GM18511 (cell line): ENCODE results near the gene POLR3E.
A peak's percentile ranks its signal among the peaks of the same experiment; 100 is the strongest.
"Not testable (repeated sequence)": the region's sequence is repeated elsewhere in the genome, so short reads cannot be mapped to it uniquely, and the experiment has no call there.

Experiments
- ATAC-seq: cut with Tn5 transposase; IDR thresholded peaks from one replicate; pipeline ENCODE4 v1.9.1; 2021; ENCODE audit warnings: mild to moderate bottlenecking, moderate library complexity; ENCODE audit not compliant: unreplicated experiment

The POLR3E gene

DNA sequence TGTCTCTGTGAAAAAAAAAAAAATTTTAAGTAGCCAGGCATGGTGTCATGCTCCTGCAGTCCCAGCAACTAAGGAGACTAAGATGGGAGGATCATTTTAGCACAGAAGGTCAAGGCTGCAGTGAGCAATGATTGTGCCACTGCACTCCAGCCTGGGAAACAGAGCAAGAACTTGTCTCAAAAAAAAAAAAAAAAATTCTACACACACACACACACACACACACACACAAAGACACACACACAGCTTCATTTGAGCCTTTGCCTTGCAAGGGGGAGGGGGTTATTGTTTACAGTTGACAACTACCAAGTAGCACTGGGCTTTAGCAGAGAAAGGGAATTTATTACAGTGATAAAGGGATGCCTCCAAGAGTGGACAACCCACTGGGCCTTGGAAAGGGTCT, 4.9 kb upstream of the POLR3E start:
- no peak for ATAC-seq

DNA sequence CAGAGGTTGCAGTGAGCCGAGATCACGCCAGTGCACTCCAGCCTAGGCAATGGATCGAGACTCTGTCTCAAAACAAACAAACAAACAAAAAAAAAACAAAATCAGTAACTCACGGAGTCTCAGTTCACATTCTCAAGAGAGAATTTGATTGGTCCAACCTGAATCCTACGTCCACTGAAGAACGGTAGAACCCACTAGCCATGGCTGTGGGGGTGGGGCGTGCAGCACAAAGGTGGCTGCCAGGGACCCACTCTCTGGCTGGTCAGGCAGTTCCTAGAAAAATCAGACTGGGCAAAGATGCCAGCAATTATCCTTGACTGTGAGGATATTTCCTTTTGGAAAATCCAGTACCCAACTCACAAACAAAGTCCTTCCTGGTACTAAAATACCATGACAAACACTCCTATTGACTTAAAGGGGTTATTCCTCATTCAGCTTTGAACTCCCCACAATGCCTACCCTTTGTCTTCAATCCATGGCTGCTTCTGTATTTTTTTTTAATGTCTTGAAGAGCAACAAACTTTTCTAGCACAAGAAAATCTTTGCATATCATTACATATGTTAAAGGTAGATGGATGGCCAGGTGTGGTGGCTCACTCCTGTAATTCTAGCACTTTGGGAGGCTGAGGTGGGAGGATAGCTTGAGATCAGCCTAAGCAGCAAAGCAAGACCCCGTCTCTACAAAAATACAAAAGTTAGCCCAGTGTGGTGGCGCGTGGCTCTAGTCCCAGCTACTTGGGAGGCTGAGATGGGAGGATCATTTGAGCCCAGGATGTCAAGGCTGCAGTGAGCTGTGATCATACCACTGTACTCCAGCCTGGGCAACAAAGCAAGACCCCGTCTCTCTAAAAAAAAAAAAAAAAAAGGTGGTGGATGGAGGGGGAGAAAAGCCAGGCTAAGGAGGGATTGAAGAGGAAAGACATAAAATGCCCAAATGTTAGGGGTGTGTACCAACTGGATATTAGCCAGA, 3.8 kb upstream of the POLR3E start:
- ATAC-seq = no peak

DNA sequence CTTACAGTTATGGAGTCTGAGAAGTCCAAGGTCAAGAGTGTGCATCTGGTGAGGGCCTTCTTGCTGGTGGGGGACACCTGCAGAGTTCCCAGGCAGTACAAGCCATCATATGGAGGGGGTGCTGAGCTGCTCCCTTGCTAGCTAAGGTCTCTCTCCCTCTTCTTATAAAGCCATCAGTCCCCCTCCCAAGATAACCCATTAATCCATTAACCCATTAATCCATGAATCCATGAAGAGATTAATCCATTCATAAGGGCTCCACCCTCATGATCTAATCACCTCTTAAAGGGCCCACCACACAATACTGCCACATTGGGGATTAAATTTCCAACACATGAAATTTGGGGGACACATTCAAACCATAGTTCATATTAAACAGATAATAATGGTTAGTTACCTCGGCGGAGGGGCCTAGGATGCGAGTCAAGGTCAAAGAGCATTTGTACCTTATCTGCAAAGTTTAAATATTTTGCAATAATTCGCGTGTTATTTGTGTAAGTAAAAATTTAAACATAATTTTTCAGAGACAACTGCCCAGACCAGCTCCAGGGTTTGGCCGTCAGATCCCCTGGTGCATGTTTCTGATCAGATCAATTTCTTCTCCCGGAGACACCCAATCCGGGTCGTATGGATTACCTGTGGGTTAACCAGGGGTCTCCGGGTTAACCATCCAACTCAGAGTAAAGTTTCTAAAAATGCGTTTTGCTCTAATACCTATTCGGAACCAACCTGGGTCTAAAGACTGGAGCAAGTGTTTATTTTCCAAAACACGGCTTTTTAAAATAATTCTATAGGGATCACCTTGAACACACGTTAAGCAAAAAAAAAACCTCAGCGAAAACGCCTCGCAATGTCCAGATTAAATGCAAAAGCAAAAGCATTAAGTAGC, 740 bp upstream of the POLR3E start:
- ATAC-seq = peak; percentile 2

DNA sequence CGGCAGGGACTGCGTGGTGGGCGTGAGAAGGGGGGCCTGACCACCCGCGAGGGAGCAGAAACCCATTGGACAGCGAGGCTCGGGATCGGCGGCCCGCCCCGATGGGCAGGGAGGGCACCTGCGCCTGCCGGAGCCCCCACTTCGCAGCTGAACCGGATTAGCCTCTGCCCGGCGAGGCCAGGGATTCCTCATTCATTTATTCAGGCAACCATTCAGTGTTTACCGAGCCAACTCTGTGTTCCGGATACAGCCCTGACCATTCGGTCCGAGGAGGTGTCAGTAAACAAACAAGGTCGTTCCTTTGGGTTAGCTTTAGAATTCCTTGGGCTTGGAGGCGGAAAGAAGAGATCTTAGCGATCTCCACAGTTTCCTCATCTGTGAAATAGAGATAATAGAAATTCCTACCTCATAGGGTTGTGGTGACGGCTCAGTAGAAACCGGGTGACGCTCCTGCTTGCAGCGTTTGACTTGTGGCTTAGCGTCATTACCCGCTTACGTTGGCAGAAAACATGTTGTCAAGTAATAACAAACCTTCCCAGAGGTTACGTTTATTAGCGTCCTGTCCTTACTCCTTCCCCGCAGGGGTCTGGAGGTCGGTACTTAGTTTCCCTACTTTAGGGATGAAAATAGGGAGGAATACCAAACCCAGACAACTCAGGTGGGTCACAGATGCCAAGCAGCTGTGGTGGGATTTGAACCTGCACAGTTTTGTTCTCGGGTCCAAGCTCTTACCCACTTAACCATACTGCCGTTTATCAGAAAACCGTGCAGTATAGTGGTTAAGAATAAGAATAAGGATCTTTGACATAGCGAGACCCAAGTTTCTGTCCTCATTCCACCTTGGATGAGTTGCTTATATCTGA, 893 bp downstream of the POLR3E start:
- ATAC-seq = peak; percentile 39

DNA sequence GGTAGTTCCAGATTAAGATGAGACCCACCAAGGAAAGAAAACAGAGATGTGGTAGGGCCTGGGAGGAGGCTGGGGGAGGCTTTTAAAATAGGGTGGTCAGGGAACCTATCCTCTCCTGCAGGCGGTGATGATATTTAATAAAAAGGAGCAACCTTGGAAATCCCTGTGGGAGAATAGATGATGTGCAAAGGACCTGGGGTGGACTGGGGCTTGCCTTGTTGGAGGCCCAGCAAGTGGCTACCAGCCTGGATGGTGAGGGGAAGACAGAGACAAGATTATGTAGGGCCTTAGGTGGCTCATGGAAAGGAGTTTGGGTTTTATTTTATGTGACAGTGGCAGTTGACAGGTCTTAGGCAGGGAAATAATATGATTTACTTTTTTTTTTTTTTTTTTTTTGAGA, 1.8 kb downstream of the POLR3E start:
- no peak for ATAC-seq

DNA sequence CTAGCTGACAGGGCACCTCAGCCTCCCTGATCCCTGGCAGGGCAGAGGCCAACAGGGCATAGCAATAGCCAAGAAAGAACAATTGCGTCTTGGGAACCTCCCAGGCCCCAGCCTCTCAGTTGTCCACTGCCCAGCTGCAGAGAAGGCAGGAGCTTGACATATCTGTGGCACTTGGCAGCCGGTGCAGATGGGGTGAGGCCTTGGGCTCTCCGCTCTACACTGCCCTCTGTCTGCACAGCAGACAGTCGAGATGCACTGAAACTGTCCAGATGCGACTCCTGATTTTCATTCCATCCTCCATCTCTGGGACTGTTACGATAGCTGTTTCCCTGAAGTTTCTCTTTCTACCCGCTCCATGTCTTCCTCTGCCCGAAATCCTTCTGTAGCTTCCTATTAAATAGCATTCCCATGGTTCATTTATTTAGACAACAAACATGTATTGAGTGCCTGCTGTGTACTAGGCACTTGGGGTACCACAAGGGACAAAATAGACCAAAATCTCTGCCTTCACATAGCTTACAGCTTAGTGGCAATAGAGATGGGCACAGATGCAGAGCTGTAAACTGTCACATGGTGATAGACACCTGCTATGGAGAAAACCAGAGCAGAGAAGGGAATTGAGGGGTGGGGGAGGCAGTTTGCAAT, 3.3 kb downstream of the POLR3E start:
- no peak for ATAC-seq

DNA sequence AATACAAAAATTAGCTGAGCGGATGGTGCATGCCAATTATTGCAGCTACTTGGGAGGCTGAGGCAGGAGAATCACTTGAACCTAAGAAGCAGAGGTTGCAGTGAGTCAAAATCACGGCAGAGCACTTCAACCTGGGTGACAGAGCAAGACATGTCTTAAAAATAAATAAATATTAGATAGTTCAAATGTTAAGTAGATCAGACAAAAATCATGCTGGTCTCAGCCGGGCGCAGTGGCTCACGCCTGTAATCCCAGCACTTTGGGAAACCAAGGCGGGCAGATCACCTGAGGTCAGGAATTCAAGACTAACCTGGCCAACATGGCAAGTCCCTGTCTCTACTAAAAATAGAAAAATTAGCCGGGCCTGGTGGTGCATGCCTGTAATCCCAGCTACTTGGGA, 4.2 kb downstream of the POLR3E start:
- ATAC-seq = not testable (repeated sequence)

DNA sequence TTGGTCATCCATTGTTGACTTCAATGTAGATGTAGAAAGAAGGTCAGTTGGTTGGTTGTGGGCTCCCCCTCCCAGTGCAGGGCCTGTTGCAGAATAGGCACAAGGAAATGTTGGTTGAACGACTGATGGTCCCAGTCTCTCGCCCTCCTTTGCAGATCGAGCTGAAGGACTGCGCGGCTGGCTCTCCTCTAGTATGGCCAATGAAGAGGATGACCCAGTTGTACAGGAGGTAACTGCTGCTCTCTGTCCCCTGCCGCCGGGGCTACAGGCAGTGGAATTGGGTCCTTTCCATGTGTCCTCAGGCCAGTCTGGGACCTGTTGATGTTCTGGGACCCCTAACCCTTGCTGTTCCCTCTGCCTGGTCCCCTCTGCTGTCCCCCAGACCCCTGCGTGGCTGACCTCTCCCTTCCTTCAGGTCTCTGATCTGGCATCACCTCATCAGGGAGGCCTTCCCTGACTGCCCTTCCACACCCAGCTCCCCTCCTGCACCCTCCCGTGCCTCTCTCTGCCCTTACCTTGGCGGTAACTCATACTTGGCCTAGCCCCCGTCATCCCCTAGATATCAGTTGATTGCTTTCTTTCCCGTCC, 5.7 kb downstream of the POLR3E start:
- ATAC-seq = no peak

DNA sequence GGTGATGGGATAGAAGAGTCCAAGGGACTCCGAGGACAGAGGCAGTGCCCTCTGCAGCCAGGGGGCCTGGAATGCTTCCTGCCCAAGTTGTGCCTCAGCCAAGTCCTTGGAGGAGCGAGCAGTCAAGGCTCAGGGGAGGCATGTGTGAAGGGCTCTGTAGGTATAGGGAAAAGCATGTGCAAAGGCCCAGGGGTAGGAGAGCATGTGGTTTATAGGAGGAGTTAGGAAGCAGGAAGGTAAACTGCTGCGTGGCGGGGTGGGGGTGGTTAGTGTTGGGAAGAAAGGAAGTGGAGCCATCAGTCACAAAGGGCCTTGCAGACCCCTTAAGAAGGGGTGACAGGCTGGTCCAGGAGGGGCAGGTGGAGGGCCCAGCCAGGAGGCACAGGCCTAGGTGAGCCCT, 7.2 kb downstream of the POLR3E start:
- no peak for ATAC-seq

DNA sequence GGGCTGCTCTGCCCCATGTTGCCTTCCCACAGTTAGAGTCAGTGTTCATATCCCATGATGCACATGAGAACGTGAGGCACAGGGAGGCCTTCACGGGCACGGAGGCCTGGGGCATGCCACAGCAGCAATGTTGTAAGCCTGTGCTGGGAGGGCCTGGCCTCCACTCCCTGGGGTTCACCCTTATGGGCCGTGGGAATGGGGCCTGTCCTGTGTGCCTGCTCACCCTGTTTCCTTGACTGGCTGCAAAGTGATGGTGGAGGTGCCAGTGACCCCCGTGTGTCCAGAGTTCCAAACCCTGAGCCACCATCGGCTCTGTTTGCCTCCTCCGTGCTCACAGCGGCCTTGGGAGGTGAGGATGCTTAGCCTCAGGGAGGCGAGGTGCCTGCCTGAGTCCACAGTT, 9.6 kb downstream of the POLR3E start:
- ATAC-seq = no peak

DNA sequence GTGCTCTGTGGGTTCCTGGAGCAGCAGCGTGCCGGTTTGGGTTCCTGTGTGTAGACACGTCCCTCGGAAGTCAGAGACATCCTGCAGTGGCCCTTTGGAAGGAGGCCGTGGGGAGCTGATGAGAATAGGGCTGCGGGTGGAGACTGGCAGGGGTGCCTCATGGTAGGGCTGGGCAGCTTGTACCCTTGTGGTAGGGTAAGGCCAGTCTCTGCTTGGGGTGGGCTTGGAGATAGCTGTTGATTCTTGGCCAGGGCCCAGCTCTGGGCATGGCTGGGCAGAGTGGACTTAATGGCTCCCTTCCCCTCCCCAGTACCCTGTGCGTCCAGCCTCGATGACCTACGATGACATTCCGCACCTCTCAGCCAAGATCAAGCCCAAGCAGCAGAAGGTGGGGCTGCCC, 10.6 kb downstream of the POLR3E start:
- ATAC-seq = no peak

DNA sequence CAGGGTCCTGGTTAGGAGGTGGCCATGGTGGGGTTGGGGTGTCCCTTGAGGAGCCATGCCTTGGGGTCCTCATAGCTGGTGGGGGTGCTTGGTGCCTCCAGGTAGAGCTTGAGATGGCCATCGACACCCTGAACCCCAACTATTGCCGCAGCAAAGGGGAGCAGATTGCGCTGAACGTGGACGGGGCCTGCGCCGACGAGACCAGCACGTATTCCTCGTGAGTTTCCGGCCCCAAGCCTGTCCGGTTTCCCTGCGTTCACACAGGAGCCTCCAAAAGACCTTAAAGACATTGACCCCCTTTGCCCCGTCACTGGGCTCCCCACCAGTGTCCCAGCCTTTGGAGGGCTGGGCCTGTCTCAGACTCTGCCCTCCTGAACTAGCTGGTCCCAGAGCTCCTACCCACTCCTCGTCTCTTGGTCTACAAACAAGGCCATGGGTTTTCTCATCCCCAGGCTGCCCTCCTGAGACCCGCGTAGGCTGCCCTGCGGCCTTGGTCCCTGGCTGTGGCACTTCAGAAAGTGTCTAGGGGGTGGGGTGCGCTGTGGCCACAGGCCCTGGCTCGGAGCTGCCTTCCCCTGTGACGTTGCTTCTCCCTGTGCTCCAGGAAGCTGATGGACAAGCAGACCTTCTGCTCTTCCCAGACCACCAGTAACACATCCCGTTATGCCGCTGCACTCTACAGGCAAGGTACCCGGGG, 11.8 kb downstream of the POLR3E start:
- ATAC-seq = no peak

DNA sequence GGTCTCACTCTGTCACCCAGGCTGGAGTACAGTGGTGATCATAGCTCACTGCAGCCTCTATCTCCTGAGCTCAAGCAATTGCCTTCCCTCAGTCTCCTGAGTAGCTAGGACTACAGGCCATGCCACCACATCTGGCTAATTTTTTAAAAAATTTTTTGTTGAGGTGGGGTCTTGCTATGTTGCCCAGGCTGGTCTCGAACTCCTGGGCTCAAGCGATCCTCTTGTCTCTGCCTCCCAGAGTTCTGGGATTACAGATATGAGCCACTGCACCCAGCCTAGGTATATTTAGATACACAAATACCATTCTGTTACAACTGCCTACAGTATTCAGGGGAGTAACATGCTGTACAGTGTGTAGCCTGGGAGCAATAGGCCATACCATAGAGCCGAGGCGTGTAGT, 14.3 kb downstream of the POLR3E start:
- no peak for ATAC-seq

DNA sequence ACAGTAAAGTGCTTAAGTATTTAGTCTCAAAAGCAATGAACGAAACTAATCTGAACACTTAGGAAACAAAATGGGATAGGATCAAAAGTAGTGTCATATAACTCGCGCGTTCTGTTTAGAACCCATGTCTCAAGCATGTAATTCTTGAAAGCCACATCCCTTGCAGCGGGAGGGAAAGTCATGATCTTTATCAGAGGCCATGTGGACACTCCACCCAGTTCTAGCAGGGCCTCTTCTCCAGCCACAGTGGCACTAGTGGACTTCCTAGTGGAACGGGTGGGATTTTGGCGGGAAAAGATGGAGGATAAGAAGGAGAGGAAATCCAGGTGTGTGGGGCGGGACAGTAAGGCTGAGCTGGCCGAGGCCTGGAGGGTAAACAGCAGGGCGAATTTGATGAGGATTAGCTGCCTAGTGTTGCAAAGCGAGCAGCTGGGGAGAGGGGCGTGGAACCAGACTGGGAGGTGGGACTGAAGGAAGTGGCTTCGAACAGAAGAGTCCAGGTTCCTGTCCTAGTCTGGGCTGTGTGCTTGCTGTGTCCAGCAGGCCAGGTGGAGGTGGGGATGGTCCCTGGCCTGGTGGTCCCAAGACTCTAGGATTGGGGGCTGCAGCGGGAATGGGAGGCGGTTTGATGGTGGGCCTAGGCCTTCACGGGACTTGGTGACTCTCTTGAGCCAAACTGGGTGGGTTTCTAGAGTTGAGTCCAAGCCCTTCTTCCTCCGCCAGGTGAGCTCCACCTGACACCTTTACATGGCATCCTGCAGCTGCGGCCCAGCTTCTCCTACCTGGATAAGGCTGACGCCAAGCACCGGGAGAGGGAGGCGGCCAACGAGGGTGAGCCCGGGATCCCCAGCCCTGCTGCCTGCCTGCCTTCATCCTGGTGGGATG, 15.9 kb downstream of the POLR3E start:
- no peak for ATAC-seq

DNA sequence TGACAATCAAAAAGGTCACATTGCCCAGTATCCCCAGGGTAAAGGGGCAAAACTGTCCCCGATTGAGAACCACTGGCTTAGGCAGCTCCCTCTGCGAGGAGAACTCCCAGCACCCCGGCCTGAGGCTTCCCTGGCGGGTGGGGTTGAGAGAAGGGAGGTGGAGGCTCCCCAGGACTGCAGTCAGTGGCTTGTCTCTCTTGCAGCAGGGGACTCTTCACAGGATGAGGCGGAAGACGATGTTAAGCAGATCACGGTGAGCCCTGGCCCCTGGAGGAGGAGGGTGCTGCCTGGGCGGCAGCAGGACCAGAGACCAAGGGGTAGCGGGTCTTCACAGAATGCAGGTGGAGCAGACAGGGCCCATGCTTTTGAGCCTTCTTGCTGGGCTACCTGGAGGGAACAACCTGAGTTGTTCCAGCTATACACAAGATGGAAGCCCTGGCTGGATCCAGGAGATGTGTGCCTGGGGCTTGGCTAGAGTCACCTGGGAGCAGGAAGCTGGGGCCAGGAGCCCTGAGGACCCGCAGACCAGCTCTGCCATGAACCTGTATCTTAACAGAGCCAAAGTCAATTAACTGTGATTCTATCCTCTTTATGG, 16.8 kb downstream of the POLR3E start:
- ATAC-seq = no peak

DNA sequence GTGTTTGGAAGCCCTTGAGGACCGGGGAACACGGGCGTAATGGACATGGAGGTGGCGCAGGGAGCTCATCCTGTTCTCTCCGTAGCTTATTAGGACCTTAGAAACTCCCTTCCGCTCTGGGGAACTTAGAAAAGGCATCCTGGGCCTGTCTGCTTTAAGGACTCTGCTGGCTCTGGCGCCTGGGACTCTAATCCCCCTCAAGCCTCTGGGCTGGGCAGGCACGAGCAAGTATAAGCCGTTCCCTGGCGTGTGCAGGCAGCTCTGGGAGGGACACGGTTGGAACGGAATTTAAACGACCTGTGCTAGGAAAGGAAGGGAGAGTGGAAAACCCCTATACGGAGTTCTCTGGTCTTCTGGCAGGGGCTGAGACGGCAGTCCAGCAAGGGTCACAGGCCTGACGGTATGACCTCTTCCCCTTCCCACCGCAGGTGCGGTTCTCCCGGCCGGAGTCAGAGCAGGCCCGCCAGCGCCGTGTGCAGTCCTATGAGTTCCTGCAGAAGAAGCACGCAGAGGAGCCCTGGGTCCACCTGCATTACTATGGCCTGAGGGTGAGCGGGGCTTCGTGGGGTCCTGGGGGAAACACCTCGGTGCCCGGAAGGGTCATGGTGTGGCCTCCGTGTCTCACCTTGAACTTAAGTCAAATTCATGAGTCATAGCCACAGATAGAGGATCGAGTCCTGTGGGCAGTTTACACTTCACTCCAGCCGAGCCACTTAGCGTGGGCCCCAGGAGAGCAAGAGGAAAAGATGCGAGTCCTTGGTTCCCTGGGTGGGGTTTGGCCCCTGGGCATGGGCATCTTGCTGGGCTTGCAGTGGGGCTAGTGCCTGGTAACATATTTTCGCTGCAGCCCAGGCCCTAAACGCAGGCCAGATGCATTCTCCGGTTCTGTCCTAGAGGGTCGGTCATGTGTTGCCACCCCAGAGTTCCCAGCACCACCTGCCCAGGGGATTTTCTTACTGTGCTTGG, 17.7 kb downstream of the POLR3E start:
- ATAC-seq = no peak

DNA sequence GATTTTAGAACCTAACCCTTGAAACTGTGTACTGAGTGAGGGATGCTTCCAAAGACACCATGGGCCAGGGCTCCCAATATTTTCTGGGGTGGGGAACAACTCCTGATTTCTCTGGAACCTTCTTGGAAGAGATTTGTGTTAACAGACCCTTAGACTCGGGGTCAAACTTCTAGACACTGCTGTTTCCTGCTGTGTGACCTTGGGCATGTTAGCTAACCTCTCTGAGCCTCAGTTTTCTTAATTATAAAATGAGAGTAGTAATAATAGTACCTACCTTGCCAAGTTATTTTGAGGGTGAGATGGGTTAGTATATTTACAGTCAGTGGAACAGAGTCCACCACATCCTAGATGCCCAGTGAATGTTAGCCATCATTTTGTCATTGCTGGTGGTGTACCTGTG, 18.8 kb downstream of the POLR3E start:
- ATAC-seq = no peak
